Body of pancreas (tissue), 4 donors: ENCODE data around the gene BAZ1A.

Experiments used
- CTCF ChIP-seq, 7 experiments: fragments of 450-650 bp in 4 of 7; fragments of 200-600 bp in 3 of 7; sonication (generic) in 3 of 7; IDR thresholded peaks; one replicate each; pipeline ENCODE4 v1.5.1; 2016 to 2019; ENCODE audit warnings: antibody characterized with exemption in 7 of 7
- POLR2A ChIP-seq, 3 donors: fragments of 450-650 bp; IDR thresholded peaks; one replicate each; pipeline ENCODE4 v1.6.1; 2016; ENCODE audit warnings: antibody characterized with exemption in 3 of 3, mild to moderate bottlenecking in 2 of 3

- TF ChIP-seq CTCF (IDR thresholded peaks at IDR 0.05) (no peak), POLR2A (IDR thresholded peaks at IDR 0.05) (no peak)
Observed at GRCh38 chr14:34776611-34777010, 98.5 kb downstream of the BAZ1A start.
